GM04503 (cell line): ENCODE data around the gene POLK.
"Not testable (repeated sequence)": the region's sequence is repeated elsewhere in the genome, so short reads cannot be mapped to it uniquely, and the experiment has no call there.

Experiments used
- DNase-seq: peaks from one replicate; pipeline ENCODE4 v3.0.0-alpha.2; 2012; ENCODE audit warnings: low read depth

POLK gene

DNA sequence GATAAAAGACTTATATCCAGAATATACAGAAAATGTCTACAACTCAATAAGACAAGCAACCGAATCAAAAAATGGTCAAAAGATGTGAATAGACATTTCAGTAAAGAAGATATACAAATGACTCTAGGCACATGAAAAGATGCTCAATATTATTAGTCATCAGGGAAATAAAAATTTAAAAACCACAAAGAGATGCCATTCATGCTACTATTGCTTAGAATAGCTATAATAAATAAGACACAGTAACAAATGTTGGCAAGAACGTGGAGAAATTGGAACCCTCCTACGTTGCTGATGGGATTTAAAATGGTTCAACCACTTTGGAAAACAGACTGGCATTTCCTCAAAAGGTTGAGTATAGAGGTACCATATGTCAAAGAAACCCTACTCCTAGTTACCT lies 39.8 kb downstream of the POLK start:
- DNase-seq: peak; percentile 65

DNA sequence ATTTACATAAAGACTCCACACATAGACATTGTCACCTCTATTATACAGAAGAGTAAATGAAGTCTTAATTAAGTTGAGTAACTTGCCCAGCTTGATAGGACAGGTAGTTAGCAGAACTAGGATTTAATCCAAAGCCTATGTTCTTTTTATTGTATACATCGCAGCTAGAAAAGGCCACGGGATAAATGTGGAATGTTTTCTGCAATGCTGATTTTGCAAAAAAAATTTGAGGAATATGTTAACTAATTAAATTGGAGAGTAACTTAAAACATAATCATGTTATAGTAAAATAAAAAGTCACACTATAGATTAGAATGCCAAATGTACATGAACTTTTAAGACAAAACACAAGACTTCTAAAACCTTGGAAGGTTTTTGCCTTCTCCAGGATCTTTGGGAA lies 41.1 kb downstream of the POLK start:
- no peak for DNase-seq

- no peak for DNase-seq
These were observed 41.7 kb downstream of the POLK start for GRCh38 chr5:75553358-75553757.

DNA sequence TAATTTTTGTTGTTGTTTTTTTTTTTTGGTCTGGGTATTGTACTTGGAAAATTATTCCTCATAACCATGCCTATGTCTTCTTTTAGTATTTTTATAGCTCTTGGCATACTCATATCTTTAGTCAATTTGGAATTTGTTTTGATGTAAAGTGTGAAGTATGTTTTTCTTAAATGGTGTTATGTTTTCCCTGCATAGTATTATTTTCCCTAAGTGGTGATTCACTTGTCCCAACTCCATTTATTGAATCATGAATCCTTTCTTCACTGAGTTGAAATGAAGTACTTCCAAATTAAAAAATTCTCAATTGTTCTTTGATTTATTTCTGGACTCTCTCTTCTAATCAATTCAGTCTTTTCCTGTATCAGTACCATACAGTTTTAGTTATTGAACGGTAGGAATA lies 46.5 kb downstream of the POLK start:
- DNase-seq: no peak

GRCh38 chr5:75558981-75559632 lies 47.4 kb downstream of the POLK start:
- DNase-seq: peak; percentile 30

GRCh38 chr5:75560655-75561054 lies 49.0 kb downstream of the POLK start:
- not testable (repeated sequence) for DNase-seq

DNA sequence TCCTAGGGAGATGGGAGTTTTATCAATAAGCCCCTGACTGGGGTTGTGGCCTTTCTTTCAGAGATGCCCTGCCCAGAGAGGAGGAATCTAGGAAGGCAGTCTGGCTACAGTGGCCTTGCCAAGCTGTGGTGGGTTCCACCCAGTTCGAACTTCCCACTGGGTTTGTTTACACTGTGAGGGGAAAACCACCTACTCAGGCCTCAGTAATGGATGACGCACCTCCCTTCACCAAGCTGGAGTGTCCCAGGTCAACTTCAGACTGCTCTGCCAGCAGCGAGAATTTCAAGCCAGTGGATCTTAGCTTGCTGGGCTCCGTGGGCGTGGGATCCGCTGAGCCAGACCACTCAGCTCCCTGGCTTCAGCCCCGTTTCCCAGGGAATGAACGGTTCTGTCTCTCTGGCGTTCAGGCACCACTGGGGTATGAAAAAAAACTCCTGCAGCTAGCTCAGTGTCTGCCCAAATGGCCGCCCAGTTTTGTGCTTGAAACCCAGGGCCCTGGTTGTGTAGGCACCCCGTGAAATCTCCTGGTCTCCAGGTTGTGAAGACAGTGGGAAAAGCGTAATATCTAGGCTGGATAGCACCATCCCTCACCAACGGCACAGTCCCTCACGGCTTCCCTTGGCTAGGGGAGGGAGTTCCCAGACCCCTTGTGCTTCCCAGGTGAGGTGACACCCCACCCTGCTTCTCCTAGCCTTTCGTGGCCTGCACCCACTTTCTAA lies 54.5 kb downstream of the POLK start:
- DNase-seq: not testable (repeated sequence)

- peak; percentile 78 for DNase-seq
These were observed 55.1 kb downstream of the POLK start for GRCh38 chr5:75566710-75567309.

DNA sequence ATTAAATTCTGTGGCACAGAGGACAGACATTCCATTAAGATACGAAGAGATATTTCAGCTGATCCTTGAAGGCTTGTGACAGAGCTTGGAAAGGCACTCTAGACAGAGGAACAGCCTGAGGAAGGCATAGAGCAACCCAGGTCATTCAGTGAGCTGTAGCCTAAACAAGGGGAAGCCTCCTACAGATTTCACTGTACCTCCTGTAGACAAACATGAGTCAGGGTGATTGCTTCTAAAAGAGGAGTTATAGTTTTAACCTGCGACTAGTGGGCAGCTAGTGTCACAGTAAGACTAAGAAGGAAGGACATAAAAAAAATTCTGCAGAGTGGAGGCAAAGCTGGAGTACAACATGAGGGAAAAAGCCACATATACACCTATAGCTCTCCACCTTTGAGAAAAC lies 56.0 kb downstream of the POLK start:
- no peak for DNase-seq

DNA sequence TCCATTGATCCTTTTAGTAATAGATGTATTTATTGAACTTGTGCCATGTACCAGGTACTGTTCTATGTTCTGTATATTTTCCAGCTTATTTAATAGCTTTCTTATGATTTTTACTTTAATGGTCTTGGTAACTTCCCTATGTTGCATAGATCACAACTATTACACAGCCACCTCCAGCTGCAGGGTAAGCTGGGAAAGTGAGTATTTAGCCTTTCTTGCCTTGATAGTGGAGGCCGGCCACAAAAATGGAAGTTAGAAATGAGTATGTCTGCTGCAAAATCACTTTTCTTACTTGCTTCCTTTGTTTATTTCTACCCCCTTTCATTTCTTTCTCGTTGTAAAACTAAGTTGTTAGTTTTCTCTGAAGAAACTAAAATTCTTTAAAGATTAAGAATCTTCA lies 56.5 kb downstream of the POLK start:
- no peak for DNase-seq

- DNase-seq: no peak
These were observed 59.9 kb downstream of the POLK start for GRCh38 chr5:75571547-75571946.

GRCh38 chr5:75574791-75575190 lies 63.1 kb downstream of the POLK start:
- no peak for DNase-seq

DNA sequence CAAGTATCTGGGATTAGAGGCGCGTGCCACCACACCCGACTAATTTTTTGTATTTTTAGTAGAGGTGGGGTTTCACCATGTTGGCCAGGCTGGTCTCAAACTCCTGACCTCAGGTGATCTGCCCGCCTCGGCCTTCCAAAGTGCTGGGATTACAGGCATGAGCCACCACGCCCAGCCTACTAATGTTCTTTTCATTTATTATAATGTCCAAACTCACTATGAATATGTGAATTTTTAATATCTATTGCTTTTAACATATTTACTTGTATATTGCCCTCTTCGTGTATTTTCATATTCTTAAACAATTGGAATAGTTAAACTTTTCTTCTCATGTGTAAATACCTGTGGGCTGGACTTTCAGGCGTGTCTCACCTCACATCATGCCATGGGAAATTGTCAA lies 66.6 kb downstream of the POLK start:
- not testable (repeated sequence) for DNase-seq

DNA sequence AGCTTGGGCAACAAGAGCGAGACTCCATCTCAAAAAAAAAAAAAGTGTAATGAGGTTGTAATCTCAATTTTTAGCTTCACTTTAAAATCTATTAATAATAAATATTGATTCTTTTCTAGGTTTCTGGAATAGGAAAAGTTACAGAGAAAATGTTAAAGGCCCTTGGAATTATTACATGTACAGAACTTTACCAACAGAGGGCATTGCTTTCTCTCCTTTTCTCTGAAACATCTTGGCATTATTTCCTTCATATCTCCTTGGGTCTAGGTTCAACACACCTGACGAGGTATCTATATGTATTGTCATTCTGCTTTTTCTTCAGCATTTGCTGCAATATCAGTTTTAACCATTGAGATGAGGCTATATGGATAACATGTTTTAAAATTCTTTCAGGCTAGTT lies 73.0 kb downstream of the POLK start:
- DNase-seq: no peak

- no peak for DNase-seq
These were observed 77.0 kb downstream of the POLK start for GRCh38 chr5:75588666-75589065.

DNA sequence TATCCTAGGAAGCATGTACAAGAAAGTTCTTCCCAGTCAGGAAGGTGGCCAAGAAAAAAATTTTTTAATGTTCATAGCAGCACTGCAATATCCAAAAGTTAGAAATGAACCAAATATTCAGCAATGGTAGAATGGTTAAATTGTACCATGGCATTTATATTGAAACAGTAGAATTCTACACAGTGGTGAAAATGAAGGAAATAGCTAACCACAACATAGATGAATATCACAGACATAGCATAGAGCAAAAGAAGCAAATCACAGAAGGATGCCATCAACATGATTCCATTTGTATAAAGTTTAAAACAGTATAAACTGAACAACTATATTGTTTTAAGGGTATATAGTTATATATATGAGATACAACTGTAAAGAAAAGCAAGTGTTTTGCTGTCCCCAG lies 88.8 kb downstream of the POLK start:
- no peak for DNase-seq

DNA sequence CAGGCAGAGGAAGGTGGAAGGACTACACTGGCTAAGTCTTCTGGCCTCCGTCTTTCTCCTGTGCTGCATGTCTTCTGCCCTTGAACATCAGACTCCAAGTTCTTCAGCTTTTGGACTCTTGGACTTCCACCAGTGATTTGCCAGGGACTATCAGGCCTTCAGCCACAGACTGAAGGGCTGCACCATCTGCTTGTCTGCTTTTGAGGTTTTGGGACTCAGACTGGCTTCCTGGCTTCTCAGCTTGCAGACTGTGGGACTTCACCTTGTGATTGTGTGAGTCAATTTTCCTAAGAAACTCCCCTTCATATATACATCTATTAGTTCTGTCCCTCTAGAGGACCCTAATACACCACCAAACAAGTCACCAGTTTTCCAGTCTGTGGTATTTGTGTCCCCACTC lies 89.9 kb downstream of the POLK start:
- no peak for DNase-seq

DNA sequence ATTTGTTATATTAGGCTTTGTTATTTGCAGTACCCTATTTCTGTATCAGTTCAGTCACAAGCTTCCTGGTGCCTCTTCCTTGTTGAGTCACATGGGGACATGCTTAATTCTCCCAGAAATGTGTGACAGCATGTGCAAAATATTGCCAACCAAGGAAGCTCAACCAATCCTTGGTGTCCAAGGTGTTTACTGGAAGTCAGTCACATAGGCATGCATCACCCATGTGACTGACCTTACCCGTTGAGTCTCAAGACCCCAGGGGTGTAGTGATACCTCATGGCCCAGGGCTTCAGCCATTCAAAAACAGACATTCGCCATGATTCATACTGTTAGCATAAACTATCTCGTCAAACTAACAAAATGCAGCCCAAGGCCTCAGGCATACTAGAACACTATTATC lies 90.3 kb downstream of the POLK start:
- DNase-seq: no peak

- DNase-seq: peak; percentile 57
These were observed 91.7 kb downstream of the POLK start for GRCh38 chr5:75603371-75603770.

DNA sequence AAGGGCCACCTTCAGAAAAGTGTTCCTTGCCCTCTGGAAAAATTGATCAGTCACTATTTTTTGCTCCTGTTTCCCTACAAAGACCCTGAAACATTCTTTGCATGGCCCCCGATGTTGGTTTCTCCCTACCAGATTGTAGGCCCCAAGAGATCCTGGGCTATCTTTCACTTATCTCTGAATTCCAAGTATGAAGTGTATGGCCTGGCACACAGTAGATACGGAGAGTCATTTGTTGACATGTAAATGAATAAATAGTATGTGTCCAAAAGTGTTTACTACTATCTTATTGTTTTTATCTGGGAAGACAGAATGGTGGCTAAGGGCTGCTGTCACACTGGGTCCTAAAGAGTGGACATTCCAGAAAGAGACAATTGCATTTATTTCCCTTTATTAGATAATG lies 92.1 kb downstream of the POLK start:
- DNase-seq: no peak

DNA sequence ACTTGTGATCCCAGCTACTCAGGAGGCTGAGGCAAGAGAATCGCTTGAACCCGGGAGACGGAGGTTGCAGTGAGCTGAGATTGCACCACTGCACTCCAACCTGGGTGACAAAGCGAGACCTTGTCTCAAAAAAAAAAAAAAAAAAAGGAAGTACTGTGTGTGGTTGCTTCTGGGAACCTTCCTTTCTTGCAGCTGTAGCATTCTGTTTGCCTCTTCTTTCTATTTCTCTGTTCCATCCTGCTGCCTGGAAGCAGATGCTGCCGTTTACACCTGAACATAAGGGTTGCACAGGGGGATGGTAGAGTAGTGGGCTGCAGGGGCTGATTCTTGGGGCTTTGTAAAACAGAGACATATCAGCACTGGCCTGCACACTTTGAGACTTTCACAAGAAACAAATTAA lies 95.7 kb downstream of the POLK start:
- DNase-seq: not testable (repeated sequence)

- no peak for DNase-seq
These were observed 97.2 kb downstream of the POLK start for GRCh38 chr5:75608870-75609269.

DNA sequence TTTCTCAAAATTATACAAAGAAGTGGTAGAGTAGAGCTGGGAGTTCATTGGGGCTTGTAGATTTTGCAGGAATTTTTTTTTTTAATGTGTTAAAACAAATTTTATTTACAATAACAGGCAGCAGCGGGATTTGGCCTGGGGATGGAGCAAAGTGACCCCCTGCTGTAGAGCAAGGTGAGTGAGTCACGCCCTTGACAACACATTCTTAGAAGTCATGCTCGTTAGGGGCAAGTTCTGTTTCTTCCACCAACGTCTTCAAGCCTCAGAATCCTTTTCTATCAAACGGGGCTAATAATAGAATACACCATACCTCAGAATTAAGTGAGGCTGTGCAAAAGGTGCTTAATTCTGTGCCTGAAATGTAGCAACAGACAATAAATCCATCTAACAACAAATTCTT lies 98.5 kb downstream of the POLK start:
- DNase-seq: no peak
